HG02840 (cell line): ENCODE measurements around the gene TMEM131L.
"Not testable (repeated sequence)": the region's sequence is repeated elsewhere in the genome, so short reads cannot be mapped to it uniquely, and the experiment has no call there.

ENCODE experiments used
- ATAC-seq: cut with Tn5 transposase; IDR thresholded peaks from one replicate; pipeline ENCODE4 v1.9.1; 2021; ENCODE audit warnings: mild to moderate bottlenecking, moderate library complexity, moderate number of reproducible peaks; ENCODE audit not compliant: unreplicated experiment, low FRiP score

Gene TMEM131L

GRCh38 chr4:153603835-153604234, 137.7 kb downstream of the TMEM131L start:
- no peak for ATAC-seq

- not testable (repeated sequence) for ATAC-seq
Measured at GRCh38 chr4:153609070-153609469, 142.9 kb downstream of the TMEM131L start.

DNA sequence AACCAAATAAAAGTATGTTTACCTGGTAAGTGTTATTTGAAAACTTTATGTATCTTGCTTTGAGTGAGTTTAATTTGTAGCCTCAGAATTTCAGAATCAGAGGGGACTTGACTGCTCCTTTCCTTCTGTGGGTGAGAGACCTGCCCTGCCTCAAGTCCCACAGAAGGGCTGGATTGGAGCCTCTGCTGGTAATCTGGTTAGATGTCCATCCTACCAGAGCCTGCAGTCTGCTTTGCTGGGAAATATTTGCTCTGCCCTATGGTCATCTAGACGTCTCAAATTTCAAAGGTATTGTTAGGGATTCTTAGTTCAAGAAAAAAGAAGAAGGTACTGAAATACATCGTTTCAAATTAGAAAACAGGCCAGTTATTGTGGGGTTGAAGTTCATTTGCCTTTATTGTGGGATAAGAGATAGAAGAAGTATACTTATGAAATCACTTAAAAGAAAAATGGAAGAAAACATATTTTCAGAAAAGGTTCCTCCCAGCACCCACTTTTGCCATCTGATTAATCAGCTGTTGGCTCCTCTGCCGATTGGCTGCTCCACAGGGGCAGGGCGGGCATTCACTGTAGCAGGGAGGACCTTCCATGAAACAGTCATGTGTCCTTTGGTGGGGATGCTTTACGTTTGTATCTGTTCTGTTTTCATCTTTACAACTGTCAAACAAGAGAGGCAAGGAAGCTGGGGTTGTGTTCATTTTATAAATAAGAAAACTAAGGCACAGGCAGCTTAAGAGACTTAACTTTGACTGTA, 144.6 kb downstream of the TMEM131L start:
- no peak for ATAC-seq

DNA sequence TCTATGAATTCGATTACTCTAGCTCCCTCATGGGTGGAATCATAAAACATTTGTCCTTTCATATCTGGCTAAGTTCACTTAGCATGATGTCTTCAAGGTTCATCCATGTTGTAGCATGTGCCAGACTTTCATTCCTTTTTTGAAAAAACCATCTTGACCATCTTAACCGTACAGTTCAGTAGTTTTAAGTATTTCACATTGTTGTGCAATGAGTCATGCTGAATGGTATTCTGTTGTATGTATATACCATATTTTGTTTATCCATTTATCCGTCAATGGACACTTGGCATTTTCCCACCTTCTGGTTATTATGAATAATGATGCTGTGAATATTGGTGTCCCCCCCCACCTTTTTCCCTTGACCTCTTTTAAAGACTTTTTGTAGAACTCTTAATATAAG, 145.5 kb downstream of the TMEM131L start:
- no peak for ATAC-seq

GRCh38 chr4:153612878-153613277, 146.7 kb downstream of the TMEM131L start:
- ATAC-seq = no peak

GRCh38 chr4:153616006-153616555, 149.9 kb downstream of the TMEM131L start:
- ATAC-seq = no peak

- no peak for ATAC-seq
Measured at GRCh38 chr4:153618833-153619232, 152.7 kb downstream of the TMEM131L start.

DNA sequence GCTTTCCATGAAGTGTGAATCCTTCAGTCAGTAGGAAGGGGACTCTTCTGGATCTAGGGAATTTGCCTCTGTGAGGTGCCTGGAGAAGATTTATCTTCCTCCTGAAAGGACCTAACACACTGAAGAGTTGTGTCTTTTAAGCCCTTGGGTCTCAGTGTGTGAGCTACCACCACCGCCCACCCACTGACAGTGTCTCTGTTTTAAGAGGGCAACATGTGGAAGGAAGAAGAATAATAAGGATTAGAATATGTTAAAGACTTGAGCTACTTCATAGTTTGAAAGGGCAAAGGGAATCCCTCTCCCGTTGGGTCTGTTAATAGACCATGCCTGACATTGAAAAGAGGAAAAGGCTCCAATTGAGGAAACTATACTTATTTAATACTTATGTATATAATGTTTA, 153.7 kb downstream of the TMEM131L start:
- ATAC-seq = no peak

- ATAC-seq = no peak
Measured at GRCh38 chr4:153620352-153620751, 154.2 kb downstream of the TMEM131L start.

DNA sequence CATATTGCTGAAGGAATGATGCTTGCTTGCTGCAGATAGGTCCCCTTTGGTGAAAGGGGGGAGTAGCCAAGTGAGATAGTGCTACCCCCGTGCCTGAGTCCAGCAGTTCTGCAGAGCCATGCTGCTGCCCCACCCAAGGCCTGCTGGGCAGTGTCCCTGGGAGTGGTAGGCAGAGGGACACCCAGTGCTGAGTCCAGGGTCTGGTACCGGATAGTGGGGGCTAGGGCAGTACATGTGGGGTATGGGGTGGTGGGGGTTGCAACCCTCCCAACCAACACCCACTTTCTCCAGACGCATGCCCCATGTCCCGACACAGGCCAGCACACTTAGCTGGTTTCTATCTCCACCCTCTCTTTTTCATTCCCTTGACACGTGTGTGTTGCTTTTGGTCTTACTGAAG, 155.9 kb downstream of the TMEM131L start:
- no peak for ATAC-seq

GRCh38 chr4:153622778-153623240, 156.6 kb downstream of the TMEM131L start:
- no peak for ATAC-seq

GRCh38 chr4:153623491-153623890, 157.3 kb downstream of the TMEM131L start:
- no peak for ATAC-seq

DNA sequence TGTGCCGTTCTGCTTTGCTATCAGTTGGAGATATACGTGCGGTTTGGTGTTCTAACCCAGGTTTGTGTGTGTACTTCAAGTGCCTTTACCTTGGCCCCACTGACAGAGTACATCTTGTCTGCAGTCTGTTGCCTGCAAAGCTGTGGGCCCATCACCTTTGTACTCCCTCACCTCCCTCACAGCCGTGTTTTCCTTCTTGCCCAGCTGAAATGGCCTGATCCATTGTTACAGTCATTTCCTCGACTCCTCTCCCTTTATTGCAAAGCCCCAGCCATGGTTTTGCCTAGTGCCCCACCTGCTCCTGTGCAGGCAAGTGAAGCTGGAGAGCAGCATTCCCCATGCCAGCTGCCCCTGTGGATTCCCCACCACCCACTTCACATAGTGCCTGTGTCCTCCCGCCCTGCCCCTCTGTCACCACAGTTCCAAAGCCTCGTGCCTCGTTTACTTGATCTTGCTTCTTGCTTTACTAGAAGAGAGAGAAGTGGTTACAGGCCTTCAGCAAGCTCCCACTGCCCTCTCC, 162.7 kb downstream of the TMEM131L start:
- ATAC-seq = no peak

DNA sequence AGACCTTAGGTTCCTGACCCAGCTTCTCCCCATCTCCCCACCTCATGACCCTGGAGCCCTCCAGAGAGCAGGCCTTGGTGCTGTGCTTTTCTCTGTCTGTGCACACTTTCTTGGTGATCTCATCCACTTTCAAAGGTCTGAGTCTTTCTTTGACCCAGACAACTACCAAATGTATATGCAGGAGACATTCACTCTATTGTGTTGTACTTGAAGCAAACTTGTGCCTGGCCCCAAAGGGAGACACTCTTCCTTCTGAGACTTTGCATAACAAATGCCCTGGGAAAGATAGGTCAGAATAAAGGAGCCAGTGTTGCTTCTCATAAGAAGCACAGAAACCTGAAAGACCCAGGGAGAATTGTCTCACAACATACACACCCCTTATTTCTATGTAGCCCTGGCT, 163.6 kb downstream of the TMEM131L start:
- ATAC-seq = no peak

DNA sequence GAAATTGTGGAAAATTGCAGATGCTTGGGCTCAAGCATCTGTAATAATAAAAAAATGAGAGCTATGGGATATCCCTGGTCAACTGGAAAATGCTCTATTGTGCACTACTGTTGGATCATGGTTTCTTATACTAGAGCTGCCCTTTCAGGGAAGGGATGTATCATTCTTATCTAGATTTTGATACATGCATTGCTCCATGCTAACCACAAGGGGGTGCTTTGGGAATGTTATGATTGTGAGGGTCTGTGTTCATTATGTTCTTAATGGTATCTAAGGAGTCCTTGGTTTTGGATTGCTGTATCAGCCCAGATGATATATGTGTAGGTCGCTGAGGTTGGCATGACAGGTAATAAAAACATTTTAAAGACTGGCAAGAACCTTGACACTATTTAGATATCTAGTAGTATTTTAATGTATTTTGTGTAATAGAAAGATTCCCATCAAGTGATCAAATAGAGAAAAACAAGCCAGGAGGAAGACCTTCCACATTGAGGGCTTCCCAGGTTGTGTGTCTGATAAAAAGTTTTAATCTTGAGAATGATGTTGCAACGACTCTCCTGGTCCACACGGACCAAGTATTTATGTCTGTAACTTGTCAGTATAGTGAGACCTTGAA, 168.7 kb downstream of the TMEM131L start:
- no peak for ATAC-seq

- ATAC-seq = no peak
Measured at GRCh38 chr4:153635846-153636245, 169.7 kb downstream of the TMEM131L start.

DNA sequence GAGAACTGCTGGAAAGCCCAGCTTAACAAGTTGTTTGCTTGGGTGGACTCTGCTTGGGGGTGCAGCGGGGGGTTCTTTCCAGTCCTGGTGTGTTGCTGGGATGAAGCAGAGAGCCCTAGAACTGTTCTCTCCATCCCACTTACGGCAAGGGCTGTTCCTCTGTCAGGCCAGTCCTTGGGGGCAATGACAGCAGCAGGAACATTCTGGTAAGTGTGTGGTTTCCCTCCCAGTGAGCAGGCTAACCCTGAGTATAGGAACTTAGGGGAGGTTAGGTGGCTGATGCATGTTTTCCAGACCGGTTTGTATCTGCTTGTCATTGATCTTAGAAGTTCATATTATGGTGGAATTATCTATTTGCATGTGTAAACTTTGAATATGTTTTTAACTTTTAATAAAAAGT, 171.0 kb downstream of the TMEM131L start:
- ATAC-seq = no peak

DNA sequence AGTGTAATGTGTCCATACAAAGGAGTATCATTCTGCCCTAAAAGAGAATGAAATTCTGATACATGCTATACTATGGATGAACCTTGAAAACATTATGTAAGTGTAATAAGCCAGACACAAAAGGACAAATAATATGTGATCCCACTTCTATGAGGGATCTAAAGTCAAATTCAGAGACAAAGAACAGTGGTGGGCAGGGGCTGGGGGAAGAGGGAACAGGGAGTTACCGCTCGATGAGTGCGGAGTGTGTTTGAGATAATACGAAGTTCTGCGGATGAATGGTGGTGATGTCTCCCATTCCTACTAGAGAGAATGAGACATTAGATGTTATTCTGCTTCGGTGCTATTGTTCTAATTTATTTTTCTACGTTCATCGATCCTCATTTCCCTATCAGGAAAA, 171.9 kb downstream of the TMEM131L start:
- no peak for ATAC-seq

GRCh38 chr4:153638999-153639398, 172.8 kb downstream of the TMEM131L start:
- no peak for ATAC-seq

DNA sequence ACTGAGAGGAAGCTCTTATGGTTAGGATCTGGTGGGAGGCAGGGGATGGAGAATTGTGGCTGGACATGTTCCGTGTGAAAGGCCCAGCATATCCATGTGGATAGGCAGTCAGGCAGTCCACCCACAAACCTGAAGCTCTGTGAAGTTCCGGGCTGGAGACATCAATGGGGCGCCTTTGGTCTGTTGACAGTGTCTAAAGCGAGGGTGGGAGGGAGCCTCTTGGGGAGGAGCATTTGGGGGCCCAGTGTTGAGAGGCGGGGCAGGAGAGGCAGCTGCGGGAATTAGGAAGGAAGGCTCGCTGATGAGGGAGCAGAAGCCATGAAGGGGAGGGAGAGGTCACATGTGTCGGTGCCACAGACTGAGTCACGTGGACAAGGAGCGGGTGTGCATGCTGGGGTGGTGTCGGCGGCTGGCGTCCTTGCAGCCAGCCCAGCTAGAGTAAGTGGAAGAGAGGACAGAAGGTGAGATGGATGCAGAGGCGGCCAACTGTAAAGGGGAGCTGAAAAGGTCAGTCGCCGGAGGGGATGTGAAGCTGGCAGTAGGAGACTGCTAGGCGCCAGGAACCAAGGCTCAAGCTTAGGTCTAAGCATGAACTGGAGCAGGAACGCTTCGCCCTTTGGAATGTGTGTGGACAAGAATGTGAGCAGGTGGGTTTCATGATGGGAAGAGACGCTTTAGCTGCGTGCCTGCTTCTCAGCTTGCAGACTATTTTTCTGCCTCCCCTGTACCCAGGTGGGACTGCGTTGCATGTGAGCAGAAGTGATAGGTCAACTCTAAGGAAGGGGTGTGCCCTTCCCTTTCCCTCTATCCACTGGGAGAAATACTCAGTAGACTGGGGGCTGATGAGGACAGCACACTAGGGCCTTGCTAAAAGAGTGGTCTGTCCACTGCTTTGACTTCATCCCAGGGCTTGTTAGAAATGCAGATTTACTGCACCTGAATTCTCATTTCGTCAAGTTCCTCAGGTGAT, 174.0 kb downstream of the TMEM131L start:
- no peak for ATAC-seq
